Measurements from ENCODE around the gene IMPA2.

DNA sequence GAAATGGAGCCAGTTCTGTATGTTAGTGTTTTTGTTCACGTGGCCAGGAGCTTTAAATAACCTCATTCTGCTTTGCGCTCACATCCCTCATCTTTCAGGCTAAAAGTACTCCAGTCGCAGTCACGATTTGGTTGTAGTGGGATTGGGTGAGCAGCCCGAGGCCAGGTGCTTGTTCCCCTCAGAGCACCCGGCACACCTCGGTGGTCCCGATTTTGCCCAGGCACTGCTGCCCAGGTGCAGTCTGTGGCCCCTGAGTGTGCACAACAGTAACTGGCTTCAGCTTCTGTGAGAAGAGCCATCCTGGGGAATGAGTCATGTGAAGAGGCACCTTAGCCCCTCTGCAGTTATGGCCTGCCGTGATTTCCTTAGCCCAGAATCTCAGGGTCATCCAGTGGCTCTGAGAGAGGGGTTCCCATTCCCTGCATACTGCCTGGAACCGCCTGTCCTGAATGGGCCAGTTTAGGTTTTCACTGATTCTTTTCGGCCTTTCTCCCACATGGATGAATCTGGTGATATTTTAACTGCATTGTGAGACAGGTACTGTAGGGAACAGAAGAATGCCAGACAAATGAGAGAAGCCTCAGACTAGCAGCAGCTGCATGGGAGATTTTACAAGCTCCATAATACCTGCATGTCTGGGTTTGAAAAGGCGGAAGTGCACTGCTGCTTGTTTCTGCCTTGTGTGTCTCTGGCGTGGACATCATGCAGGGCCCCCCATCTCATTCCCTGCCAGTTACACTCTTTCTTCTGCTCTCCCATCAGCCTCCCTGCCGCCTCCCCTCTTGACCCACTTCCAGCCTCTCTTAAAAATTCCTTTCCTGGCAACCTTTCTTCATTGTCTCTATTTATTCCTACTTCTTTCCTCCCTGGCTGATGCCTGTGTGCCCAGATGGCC is 33.5 kb downstream of the IMPA2 start:
- TF ChIP-seq, protein P1, sequence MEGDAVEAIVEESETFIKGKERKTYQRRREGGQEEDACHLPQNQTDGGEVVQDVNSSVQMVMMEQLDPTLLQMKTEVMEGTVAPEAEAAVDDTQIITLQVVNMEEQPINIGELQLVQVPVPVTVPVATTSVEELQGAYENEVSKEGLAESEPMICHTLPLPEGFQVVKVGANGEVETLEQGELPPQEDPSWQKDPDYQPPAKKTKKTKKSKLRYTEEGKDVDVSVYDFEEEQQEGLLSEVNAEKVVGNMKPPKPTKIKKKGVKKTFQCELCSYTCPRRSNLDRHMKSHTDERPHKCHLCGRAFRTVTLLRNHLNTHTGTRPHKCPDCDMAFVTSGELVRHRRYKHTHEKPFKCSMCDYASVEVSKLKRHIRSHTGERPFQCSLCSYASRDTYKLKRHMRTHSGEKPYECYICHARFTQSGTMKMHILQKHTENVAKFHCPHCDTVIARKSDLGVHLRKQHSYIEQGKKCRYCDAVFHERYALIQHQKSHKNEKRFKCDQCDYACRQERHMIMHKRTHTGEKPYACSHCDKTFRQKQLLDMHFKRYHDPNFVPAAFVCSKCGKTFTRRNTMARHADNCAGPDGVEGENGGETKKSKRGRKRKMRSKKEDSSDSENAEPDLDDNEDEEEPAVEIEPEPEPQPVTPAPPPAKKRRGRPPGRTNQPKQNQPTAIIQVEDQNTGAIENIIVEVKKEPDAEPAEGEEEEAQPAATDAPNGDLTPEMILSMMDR (IDR thresholded peaks at IDR 0.05): no peak
- TF ChIP-seq POLR2AphosphoS5 (IDR thresholded peaks at IDR 0.05): no peak
- no peak for TF ChIP-seq EP300 (IDR thresholded peaks at IDR 0.05; ENCODE audit: low read depth)
